A673 (cell line): ENCODE measurements around the gene CCDC148. TPM values are rescaled to one million over a fixed set of nuclear protein-coding genes. Genes with fewer than 3 reads are reported as not detected.

Experiments used
- BruUV-seq: library from RNA; stranded (reverse); fragments of 400-500 nt; replicated peaks from 2 replicates; lab custom pipeline; 2021; lab: Mats Ljungman, UMichigan
- CTCF ChIA-PET: fragments of 300-600 bp; sonication (Branson Sonifier 250); formaldehyde crosslinking; loops from one replicate; lab custom pipeline; 2022; ENCODE audit warnings: antibody characterized with exemption; lab: Charles Lee
- POLR2A ChIA-PET: fragments of 300-600 bp; sonication (Branson Sonifier 250); formaldehyde crosslinking; loops from one replicate; lab custom pipeline; 2022; ENCODE audit warnings: antibody characterized with exemption; ENCODE audit not compliant: low non-redundant PET; lab: Charles Lee
- DNase-seq: peaks from one replicate; pipeline ENCODE4 v3.0.0-alpha.2; 2015; ENCODE audit warnings: low spot score
- H3K27ac ChIP-seq: fragments of 200-600 bp; sonication (generic); 2 replicates; pipeline ENCODE4 v1.5.1; 2016; ENCODE audit warnings: mixed run types, low read depth, mild to moderate bottlenecking, mixed read lengths, antibody characterized with exemption, low read length; ENCODE audit not compliant: poor library complexity, severe bottlenecking
- H3K27me3 ChIP-seq: fragments of 200-600 bp; sonication (generic); replicated peaks from 2 replicates; pipeline ENCODE4 v1.6.1; 2017; ENCODE audit warnings: mixed run types, low read depth, mild to moderate bottlenecking, mixed read lengths, antibody characterized with exemption, low read length; ENCODE audit not compliant: insufficient read depth, poor library complexity
- H3K36me3 ChIP-seq: fragments of 200-600 bp; sonication (generic); 2 replicates; pipeline ENCODE4 v1.6.1; 2016; ENCODE audit warnings: mixed run types, mild to moderate bottlenecking, mixed read lengths, antibody characterized with exemption, low read length; ENCODE audit not compliant: insufficient read depth, poor library complexity, severe bottlenecking
- H3K4me1 ChIP-seq: fragments of 200-600 bp; sonication (generic); 2 replicates; pipeline ENCODE4 v1.6.1; 2017; ENCODE audit warnings: mixed run types, mild to moderate bottlenecking, mixed read lengths, antibody characterized with exemption, low read length; ENCODE audit not compliant: insufficient read depth, poor library complexity, severe bottlenecking
- H3K4me3 ChIP-seq: fragments of 200-600 bp; sonication (generic); 2 replicates; pipeline ENCODE4 v1.5.1; 2016; ENCODE audit warnings: low read depth, mixed run types, mild to moderate bottlenecking, mixed read lengths, low read length; ENCODE audit not compliant: poor library complexity, severe bottlenecking
- H3K9me3 ChIP-seq: fragments of 200-600 bp; sonication (generic); 2 replicates; pipeline ENCODE4 v1.6.1; 2016; ENCODE audit warnings: mixed run types, low read depth, mild to moderate bottlenecking, mixed read lengths, antibody characterized with exemption, low read length; ENCODE audit not compliant: poor library complexity, severe bottlenecking
- CTCF ChIP-seq: fragments of 300-800, 200-600 bp; sonication (generic); conservative IDR thresholded peaks from 2 replicates; pipeline ENCODE4 v1.5.1; 2017; ENCODE audit warnings: low read depth, mild to moderate bottlenecking, antibody characterized with exemption, low read length, moderate library complexity, mixed read lengths
- EZH2 ChIP-seq: fragments of 200-600 bp; sonication (generic); IDR thresholded peaks from 2 replicates; pipeline ENCODE4 v1.6.1; 2017; ENCODE audit warnings: borderline replicate concordance, low read depth, mild to moderate bottlenecking, mixed read lengths, antibody characterized with exemption, low read length; ENCODE audit not compliant: poor library complexity, severe bottlenecking
- intact Hi-C: fragments of 100-400 bp; cut with micrococcal nuclease; formaldehyde crosslinking; loops from one replicate; pipeline ENCODE4 v1.10.0; 2022; ENCODE audit not compliant: unreplicated experiment
- total RNA-seq: library from RNA; stranded (reverse); gene quantifications from 2 replicates; pipeline ENCODE4 v1.2.3, GENCODE V29; 2021

Gene CCDC148
- total RNA-seq, 1 experiment from 2014 or later, result 0.90 TPM

GRCh38 chr2:158125756-158126498 lies 330.6 kb downstream of the CCDC148 start:
- Histone ChIP-seq H3K36me3 (no peaks in the 10 kb centered on the region), H3K27me3 (no peaks in the 10 kb centered on the region), H3K4me1 (no peaks in the 10 kb centered on the region), H3K27ac (no peak overlapping the region), H3K4me3 (no peak overlapping the region), H3K9me3 (no peaks in the 10 kb centered on the region)
- DNase-seq, result no peak
- TF ChIP-seq CTCF (no peak), EZH2 (no peak)
- no TSS peak for BruUV-seq
- POLR2A ChIA-PET, result no interaction called here
- CTCF ChIA-PET, result no interaction called here
- intact Hi-C loops, result no loop called here

- Histone ChIP-seq H3K4me3 (no peak overlapping the region), H3K4me1 (no peaks in the 10 kb centered on the region), H3K27ac (no peak overlapping the region), H3K36me3 (no peaks in the 10 kb centered on the region), H3K27me3 (no peaks in the 10 kb centered on the region), H3K9me3 (no peaks in the 10 kb centered on the region)
- CTCF ChIA-PET, result no interaction called here
- no peak for TF ChIP-seq CTCF
- no peak for TF ChIP-seq EZH2
- intact Hi-C loops, result no loop called here
- POLR2A ChIA-PET, result no interaction called here
- DNase-seq, result no peak
- no TSS peak for BruUV-seq
Measured at GRCh38 chr2:158124896-158125295, 331.7 kb downstream of the CCDC148 start.

Other genes starting within 250 kb of the CCDC148 start
- gene PKP4, start 199 bp upstream of the CCDC148 start, total RNA-seq, result 67.7 and 79.3 TPM in 2 replicates